Type B pancreatic cell (in vitro differentiated cells): Measurements from ENCODE around the gene CAND2. TPM values are rescaled to one million over a fixed set of nuclear protein-coding genes. Genes with fewer than 3 reads are reported as not detected.

Experiments used
- DNase-seq: peaks from one replicate; pipeline ENCODE4 v3.0.0; 2021; ENCODE audit warnings: mixed read lengths; ENCODE audit not compliant: unreplicated experiment; ENCODE audit errors: extremely low spot score
- H3K27ac Mint-ChIP-seq: 2 replicates; pipeline ENCODE4 v1.8.0; 2021; ENCODE audit warnings: mild to moderate bottlenecking, mixed read lengths
- H3K27me3 Mint-ChIP-seq: 2 replicates; pipeline ENCODE4 v1.8.0; 2021; ENCODE audit warnings: mixed read lengths
- H3K36me3 Mint-ChIP-seq: 2 replicates; pipeline ENCODE4 v1.8.0; 2021; ENCODE audit warnings: mixed read lengths
- H3K4me1 Mint-ChIP-seq: one replicate; pipeline ENCODE4 v1.8.0; 2021; ENCODE audit warnings: mixed read lengths; ENCODE audit not compliant: unreplicated experiment
- H3K4me3 Mint-ChIP-seq: 2 replicates; pipeline ENCODE4 v1.8.0; 2021; ENCODE audit warnings: mild to moderate bottlenecking, mixed read lengths
- H3K9me3 Mint-ChIP-seq: 2 replicates; pipeline ENCODE4 v1.8.0; 2021; ENCODE audit warnings: mixed read lengths
- total RNA-seq: library from RNA; stranded (reverse); gene quantifications from 2 replicates; pipeline ENCODE4 v1.2.1, GENCODE V29; 2021; ENCODE audit warnings: low replicate concordance
- TF ChIP-seq, protein P1 (sequence below): fragments of 200-600 bp; sonication (generic); conservative IDR thresholded peaks from 2 replicates; pipeline ENCODE4 v1.5.0; 2021; ENCODE audit warnings: antibody characterized with exemption, mild to moderate bottlenecking

The CAND2 gene
- total RNA-seq, 1 donor from 2014 or later = 11.1 TPM

DNA sequence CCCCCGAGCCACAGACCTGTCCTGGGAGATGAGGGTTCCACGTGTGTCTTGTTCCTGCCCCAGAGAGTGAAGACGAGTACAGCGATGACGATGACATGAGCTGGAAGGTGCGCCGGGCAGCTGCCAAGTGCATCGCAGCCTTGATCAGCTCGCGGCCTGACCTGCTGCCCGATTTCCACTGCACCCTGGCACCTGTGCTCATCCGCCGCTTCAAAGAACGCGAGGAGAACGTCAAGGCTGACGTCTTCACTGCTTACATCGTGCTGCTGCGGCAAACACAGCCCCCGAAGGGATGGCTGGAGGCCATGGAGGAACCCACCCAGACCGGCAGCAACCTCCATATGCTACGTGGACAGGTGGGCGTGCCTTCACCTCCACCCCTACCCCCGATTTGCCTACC, 18.6 kb downstream of the CAND2 start:
- H3K27ac Mint-ChIP-seq = no peak overlapping the region

DNA sequence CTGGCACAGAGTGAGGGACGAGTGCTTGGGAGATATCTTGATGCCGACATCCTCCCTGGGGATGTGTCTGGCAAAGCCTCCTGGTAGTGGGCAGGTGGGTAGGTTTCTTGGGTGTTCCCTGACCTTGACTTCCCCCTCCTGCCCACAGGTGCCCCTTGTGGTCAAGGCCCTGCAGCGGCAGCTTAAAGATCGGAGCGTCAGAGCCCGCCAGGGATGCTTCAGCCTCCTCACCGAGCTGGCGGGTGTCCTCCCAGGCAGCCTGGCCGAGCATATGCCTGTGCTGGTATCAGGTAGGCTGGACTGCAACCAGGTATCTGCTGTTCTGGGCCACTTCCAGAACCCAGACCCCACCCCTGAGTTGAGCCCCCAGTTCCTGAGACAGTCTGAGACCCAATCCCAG, 19.2 kb downstream of the CAND2 start:
- no peak for DNase-seq
- TF ChIP-seq, protein P1, sequence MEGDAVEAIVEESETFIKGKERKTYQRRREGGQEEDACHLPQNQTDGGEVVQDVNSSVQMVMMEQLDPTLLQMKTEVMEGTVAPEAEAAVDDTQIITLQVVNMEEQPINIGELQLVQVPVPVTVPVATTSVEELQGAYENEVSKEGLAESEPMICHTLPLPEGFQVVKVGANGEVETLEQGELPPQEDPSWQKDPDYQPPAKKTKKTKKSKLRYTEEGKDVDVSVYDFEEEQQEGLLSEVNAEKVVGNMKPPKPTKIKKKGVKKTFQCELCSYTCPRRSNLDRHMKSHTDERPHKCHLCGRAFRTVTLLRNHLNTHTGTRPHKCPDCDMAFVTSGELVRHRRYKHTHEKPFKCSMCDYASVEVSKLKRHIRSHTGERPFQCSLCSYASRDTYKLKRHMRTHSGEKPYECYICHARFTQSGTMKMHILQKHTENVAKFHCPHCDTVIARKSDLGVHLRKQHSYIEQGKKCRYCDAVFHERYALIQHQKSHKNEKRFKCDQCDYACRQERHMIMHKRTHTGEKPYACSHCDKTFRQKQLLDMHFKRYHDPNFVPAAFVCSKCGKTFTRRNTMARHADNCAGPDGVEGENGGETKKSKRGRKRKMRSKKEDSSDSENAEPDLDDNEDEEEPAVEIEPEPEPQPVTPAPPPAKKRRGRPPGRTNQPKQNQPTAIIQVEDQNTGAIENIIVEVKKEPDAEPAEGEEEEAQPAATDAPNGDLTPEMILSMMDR = no peak
- no peaks in the 10 kb centered on the region for H3K27me3 Mint-ChIP-seq

More for the DNA sequence above, 18.6 kb downstream of the CAND2 start:
- Mint-ChIP-seq H3K4me3 (no peak overlapping the region), H3K9me3 (no peaks in the 10 kb centered on the region), H3K27me3 (no peaks in the 10 kb centered on the region), H3K36me3 (peaks cover 3% of the 10 kb centered on the region), H3K4me1 (peaks cover 6% of the 10 kb centered on the region)
- no peak for DNase-seq
- TF ChIP-seq, protein P1 = no peak

DNA sequence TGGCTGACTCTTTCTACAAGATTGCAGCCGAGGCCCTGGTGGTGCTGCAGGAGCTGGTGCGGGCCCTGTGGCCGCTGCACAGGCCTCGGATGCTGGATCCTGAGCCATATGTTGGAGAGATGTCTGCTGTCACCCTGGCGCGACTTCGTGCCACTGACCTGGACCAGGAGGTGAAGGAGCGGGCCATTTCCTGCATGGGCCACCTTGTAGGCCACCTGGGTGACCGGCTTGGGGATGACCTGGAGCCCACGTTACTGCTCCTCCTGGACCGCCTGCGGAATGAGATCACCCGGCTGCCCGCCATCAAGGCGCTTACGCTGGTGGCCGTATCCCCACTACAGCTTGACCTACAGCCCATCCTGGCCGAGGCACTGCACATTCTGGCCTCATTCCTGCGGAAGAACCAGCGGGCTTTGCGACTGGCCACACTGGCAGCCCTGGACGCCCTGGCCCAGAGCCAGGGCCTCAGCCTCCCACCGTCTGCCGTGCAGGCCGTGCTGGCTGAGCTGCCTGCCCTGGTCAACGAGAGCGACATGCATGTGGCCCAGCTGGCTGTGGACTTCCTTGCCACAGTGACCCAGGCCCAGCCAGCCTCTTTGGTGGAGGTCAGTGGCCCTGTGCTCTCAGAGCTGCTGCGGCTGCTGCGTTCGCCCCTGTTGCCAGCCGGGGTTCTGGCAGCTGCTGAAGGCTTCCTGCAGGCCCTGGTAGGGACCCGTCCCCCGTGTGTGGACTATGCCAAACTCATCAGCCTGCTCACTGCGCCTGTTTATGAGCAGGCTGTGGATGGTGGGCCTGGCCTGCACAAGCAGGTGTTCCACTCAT, 20.3 kb downstream of the CAND2 start:
- TF ChIP-seq, protein P1 = no peak
- no peaks in the 10 kb centered on the region for H3K27me3 Mint-ChIP-seq
- no peak overlapping the region for H3K4me3 Mint-ChIP-seq
- H3K4me1 Mint-ChIP-seq = no peaks in the 10 kb centered on the region
- no peaks in the 10 kb centered on the region for H3K9me3 Mint-ChIP-seq
- no peak for DNase-seq
- peaks cover 3% of the 10 kb centered on the region for H3K36me3 Mint-ChIP-seq
- H3K27ac Mint-ChIP-seq = no peak overlapping the region

More for the DNA sequence above, 19.2 kb downstream of the CAND2 start:
- Mint-ChIP-seq H3K36me3 (peaks cover 3% of the 10 kb centered on the region), H3K4me3 (no peak overlapping the region), H3K4me1 (peaks cover 2% of the 10 kb centered on the region), H3K9me3 (no peaks in the 10 kb centered on the region), H3K27ac (no peak overlapping the region)

DNA sequence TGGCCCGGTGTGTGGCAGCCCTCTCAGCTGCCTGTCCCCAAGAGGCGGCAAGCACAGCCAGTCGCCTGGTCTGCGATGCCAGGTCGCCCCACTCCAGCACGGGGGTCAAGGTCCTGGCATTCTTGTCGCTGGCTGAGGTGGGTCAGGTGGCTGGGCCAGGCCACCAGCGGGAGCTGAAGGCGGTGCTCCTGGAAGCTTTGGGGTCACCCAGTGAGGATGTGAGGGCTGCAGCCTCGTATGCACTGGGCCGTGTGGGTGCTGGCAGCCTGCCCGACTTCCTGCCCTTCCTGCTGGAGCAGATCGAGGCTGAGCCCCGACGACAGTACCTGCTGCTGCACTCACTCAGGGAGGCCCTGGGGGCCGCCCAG, 20.8 kb downstream of the CAND2 start:
- Mint-ChIP-seq H3K27me3 (no peaks in the 10 kb centered on the region), H3K36me3 (peaks cover 3% of the 10 kb centered on the region), H3K4me3 (no peak overlapping the region), H3K9me3 (no peaks in the 10 kb centered on the region), H3K4me1 (no peaks in the 10 kb centered on the region), H3K27ac (no peak overlapping the region)
- TF ChIP-seq, protein P1 = no peak
- no peak for DNase-seq

DNA sequence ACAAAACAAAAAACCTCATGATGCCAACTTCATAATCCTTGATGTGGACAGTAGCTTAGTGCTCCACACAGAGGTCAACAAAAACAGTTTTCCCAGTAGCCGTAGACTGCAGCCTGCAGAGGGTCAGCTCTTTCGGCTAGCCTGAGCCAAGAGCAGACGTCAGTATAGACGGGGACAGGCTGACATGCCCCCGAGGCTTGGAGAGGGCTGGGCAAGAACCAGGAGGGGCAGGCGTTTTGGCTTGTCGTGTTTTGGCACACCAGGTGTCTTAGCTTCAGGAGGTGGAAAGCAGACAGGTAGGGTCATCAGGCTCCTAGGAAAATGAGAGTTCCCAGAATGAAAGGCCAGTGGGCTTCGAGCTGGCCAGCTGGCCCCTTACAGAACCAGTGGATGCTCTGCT, 21.8 kb downstream of the CAND2 start:
- no peaks in the 10 kb centered on the region for H3K27me3 Mint-ChIP-seq
- DNase-seq = no peak
- peaks cover 4% of the 10 kb centered on the region for H3K4me1 Mint-ChIP-seq
- no peak overlapping the region for H3K27ac Mint-ChIP-seq
- no peak overlapping the region for H3K4me3 Mint-ChIP-seq
- no peaks in the 10 kb centered on the region for H3K9me3 Mint-ChIP-seq
- peaks cover 3% of the 10 kb centered on the region for H3K36me3 Mint-ChIP-seq
- TF ChIP-seq, protein P1 = no peak
